GM19372 (cell line): ENCODE measurements around the gene FAM174C.

Source experiments
- ATAC-seq: cut with Tn5 transposase; IDR thresholded peaks from one replicate; pipeline ENCODE4 v1.9.1; 2021; ENCODE audit warnings: mild to moderate bottlenecking, low read depth, moderate library complexity; ENCODE audit not compliant: unreplicated experiment

FAM174C gene

DNA sequence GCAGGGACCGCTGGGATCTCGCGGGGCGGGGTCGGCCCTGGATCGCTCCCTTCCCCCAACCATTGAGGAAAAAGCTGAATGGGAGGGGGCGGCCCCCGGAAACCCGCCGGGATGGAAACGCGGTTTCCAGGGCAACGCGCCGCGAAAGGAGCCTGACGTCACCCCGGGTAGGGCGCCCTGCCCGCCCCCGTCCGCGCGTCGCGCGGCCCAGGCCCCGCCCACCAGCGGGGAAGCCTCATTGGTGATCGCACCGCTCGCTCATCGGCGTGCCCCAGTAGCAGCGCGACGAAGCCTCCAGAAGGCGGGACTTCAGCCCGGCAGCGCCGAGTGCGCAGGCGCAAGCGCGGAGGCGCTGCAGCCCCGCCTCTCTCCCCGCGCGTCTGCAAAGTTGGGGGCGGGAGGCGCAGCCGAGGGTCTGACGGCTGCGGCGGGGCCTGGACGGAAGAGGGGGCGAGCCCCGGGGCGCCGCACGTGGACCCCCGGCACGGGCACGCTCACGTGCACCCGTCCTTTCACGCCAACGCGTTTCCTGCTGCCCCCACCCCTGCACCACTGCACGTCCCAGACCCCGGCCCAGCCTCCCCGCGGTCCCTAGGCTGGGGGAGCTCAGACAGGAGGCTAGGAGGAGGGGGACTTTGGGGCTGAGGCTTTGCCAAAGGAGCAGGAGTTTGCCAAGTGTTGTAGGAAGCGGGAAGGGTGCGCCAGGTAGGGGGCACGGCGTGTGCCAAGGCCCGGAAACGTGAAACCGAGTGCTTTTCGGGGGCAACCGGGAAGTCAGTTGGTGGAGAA lies 14.4 kb upstream of the FAM174C start:
- peak; percentile 65 for ATAC-seq

DNA sequence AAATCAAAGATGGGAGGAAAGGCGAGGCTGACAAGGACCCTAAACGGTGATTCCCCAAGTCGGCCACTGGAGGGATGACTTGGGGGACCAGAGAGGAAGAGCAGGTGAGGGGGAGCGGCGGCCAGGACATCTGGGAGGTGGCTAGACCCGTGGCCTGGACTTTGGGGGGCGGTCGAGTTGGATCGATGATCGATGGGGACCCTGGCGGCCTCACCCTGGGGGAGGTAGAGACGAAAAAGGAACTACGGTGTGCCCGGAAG lies 13.9 kb upstream of the FAM174C start:
- ATAC-seq, result no peak

DNA sequence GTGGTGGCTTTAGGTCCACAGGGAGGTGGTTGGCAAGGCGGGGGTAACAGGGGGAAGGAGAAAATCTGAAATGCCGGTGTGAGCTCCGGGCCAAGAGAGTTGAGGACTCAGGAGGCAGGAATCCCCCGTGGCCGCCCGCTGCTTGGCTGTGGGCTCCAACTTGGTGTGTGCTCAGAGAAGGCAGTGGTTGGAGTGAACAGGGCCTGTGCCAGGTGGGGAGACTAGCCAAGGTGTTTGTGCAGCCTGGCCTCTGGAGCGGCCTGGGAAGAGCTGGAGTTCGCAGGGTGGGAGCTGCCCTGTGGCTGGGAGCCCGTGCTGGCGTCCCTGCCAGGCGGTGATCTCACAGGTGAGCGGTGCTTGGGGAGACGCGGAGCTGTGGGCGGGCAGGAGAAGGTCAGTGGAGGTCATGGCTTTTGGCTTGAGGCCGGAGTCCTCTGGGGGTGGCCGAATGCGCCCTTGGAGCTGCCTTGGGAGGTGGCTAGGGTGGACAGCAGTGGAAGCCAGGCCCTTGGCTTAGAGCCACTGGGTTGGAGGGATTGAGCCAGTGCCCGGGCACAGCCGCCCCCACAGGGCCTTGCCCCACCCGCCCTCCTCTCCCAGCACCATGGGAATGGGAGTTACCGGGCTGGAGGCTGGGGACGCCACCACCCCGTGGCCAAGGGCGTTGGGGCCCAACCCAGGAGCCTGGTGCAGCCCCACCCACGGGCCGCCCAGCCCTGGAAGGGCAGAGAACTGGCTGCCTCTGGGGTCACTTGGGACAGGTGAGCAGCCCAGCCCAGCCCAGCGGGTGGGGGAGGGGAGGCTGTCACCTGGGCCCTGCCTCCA lies 13.3 kb upstream of the FAM174C start:
- ATAC-seq, result no peak

DNA sequence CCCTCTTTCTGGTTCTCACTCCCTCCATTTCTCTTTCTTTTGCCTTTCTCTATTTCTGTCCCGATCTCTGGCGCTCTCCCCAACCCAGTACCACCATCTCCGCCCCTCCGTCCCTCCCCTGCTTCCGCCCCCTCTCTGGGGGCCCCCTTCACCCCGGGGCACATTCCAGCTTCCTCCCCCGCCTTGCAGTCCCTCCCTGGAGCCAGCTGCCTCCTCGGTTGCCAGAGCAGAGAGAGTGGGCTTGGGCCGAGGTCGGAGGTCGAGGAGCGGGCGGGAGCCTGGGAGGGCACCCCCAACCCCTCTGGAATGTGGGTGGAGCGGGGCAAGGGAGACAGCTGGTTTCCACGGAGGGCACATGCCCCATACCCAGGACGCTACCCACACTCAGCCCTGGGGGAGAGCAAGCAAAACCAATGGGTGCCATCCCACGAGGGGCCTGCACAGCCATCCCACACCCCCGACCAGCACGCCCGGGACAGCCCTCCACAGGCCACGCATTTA lies 12.7 kb upstream of the FAM174C start:
- no peak for ATAC-seq

DNA sequence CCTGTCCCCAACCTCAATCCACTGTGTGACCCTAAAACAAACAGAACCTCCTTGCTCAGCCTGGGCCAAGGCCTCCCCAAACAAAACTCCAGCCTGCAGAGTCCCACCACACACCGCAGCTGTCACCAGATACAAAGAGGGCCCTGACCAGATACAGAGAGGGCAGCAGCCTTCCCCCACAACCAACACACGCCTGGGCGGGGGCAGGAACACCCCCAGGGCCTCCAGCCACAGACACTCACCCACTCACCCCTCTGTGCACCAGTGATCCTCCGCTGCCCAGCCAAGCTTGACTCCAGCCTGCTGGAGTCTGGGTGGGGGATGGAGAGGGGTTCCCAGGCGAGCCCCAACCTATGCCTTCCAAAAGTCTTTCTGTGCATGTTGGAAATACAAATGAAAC lies 12.1 kb upstream of the FAM174C start:
- ATAC-seq, result no peak

DNA sequence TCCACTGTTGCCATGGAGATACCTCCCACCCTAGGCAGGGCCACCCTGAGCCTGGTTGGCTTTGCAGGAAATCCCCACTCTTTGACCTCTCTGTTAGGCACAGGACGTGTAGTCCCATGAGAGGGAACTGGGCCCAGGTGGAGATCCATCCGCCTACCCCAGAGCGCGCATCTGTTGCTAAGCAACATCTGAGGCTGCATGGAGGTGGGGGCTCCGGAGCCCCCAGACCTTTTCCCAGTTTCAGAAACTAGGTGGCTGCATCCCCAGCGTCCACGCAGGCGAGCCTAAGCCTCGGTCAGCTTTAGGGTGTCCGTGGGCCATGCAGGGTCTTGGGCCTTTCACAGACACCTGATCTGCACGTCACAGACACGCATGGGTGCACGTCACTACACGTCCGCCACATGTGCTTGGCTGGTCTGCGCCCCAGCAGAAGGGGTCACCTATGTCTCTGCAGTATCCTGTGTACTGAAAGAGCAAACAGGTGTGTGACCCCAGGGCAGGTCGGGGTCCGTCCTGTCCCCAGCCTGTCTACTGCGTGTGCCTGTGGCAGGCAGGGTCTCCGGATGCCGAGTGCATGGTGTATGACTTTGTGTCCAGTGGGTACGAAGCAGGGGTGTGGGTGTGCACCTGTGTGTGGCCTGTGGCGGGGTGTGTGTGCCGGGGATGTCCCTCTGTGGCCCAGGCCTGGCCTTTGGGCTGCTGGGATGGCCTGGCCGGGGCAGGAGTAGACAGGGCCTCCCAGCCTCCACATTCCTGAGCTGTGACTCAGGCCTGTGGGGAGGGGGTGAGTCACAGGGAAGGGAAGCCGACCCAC lies 10.3 kb upstream of the FAM174C start:
- no peak for ATAC-seq

DNA sequence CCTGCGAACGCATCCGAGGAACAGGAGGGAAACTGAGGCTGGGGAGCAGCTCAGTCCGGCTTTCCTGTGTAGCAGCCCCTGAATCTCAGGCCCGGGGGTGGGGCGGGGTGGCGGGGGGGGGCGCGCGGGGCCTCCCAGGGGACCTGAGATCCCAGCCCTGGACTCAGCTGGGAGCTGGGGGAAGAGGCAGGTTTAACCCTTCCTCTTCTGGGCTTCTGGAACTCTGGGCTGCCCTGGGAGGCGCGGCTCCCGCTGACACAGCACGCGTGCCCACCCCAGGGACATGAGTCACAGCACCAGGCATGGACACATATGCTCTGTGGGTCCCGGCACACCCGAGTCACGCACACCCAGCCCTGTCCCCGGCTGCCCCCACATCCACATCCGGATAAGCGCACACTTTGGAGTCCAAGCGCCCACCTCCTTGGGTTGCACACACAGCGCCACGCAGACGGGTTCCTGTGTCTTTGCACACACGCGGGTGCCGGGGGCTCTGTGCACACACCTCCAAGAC lies 9.7 kb upstream of the FAM174C start:
- ATAC-seq, result no peak

DNA sequence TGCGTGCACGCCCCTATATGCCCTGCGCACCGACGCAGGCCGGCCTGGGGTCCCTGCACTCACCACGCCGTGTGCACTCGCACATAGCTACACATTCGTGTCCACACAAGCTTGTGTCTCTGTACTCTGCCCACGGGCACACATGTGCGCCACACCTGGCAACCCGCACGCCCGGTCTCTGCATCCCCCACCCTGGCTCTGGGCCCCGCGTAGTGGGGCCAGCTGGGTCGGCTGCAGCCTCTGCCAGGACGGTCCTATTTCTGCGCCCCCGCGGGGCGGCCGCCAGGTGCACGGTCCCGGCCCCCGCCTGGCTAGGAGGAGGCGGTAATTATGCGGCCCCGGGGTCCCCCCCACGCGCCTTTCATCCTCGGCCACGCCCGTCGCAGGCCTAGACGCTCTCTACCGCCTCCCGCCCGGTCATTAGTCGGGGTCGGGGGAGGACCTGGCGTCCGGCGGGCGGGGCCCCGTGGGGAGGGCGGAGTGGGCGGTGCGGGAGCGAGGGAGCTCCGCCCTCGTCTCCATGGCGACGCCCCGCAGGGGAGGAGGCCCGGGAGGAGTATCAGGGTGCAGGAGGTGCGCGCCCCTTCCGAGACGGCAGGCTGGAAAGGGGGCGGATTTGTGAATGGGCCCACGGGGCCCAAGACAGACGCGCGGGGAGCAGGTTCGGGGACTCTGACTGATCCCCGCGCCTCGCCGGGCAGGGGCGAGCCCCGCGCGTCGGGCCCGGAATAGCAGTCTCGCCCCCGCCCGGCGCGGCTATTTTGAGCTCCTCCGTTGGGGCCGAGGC lies 9.0 kb upstream of the FAM174C start:
- ATAC-seq, result peak; percentile 39

DNA sequence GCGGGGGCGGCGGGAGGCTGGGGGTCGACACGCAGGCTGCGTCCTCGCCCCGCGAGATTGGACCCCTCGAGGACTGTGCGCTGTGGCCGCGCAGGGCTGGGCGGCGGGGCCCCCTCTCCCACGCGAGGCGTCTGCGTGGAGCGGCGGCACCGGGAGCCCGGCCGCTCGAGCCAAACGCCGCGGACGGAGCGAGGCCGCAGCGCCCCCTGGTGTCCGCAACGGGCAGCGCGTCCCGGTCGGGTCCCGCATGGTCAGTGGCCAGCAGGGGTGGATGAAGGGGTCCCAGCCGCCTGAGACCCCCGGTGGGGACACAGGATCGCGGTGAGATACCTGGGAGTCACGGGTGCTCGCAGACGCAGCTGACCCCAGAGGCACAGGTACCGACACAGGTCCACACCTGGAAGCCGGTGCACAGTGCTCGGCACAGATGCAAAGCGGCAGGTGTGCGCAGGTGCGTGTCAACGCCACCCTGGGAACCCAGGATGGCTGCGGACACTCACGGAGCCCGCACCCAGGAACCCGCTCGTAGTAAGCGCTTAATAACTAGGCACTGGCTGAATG lies 8.3 kb upstream of the FAM174C start:
- ATAC-seq, result peak; percentile 17

DNA sequence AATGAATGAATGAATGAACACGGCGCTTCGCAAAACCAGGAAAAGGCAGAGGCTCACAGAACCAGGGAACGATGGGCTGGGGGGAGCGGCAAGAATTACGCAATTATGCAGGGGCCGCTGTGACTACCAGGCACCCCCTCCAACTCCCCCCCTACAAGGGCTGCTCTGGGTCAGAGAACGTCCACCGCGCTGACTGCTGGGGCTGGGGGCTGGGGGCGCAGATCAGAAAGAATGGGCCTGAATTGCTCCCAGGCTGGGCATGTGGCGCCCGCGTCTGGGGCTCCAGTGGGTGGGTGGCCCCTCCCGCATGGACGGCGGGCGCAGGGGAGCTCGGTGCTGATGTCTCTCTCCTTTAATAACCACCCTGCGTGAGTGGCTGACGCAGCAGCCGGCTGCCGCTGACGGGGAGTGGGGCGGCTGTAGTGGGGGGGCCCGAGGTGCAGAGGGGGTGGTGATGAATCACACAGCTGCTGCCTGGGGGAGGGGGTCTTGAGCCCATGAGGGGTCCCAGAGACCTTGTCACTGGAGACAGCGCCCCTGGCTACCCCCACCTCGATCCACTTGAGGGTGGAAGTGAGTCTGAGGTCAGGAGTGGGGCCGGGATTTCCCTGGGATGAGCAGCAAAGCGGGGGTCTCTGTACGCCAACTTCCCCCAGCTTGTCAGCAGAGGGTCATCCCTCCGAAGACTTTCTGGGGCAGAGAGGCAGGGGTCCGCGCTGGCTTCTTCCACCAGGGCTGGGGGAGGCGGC lies 7.7 kb upstream of the FAM174C start:
- ATAC-seq, result no peak

DNA sequence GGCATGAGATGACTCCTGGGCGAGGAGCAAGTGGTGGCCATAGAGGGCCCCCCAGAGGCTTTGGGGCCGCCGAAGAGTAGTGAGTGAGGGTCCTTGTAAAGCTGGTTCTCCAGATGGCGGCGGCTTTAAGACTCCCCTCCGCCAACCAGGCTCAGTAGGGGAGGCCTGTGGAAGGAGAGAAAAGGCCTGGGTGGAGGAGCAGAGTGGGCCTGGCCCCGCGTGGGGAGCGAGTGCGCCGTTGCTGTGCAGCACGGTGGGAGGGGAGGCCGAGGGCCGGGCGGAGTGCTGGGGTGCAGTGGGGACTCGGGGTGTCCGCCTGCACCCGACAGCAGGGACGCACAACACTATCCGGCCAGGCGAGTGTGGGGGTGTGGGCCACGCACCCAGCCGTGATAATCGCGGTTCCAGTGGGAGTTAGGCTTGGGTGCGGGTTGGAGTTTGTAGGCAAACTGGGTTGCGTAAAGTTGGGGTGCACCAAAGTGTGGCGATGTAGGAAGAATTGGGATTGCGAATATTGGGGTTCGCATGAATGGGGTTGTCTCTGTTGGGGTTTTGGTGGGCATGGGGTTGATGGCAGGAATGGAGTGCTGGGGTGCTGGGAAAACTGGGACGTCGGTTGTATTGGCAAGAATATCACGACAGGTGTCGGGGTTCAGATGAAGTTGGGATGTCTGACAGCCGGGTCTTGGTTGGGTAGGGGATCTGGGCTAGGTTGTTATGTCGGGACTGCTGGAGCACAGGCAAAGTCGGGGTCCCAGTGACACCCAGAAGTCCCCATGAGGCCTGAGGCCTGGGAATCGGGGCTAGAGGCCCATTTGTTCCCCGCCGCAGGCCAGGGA lies 6.9 kb upstream of the FAM174C start:
- no peak for ATAC-seq

DNA sequence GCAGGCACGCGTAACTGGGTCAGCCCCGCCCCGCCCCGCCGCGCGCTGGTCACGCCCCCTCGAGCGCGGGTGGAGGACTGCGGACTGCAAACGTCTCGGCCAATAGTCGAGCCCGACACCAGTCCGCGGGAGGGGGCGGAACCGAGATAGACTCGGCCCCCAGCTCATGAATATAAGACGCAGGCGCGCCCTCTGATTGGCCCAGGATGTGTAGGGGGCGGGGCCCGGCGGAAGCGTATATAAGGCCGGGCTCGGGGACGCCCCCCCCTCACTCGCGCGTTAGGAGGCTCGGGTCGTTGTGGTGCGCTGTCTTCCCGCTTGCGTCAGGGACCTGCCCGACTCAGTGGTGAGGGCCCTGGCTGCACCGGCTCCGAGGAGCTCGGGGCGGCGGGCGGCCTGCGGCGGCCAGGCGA lies 6.3 kb upstream of the FAM174C start, which contains the start of gene CIRBP:
Gene CIRBP (plus strand): TSS at position 268 of the 413 bp plus-strand sequence. CDS start 1,602 bp downstream, outside the sequence.
- ATAC-seq, result peak; percentile 55

DNA sequence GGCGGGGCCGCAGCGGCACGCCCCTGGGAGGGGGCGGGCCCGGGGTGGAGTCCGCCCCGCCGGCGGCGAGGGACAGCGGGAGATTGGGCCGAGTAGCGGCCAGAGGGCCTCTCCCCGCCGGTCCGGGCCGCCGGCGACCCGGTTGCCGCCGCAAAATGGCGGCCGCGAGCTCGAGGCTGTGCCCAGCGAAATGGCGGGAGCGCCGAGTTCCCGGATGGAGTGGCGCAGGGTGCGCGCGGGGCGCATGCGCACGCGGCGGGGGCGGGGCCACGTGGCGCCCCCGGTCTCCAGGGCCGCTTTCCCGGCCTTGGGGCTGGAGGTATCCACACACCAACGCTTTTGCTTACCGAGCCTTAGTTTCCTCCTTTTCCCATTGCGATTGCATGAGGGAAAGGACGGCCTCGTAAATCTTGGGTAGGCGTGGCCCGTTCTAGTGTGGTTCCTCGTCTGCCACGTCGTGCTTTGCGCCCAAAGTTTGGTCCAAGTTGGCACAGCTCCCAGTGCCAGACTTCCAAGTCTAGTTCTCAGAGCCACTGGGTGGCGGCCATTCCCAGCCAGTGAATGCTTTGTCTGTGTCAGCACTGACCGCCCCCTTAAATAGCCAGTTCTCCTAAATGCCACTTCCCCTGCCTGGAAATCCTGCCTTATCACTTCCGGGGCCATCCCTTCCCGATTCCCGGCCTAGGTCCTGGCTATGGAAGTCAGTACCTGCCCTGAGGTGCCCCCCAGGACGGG lies 5.7 kb upstream of the FAM174C start:
- peak; percentile 30 for ATAC-seq

DNA sequence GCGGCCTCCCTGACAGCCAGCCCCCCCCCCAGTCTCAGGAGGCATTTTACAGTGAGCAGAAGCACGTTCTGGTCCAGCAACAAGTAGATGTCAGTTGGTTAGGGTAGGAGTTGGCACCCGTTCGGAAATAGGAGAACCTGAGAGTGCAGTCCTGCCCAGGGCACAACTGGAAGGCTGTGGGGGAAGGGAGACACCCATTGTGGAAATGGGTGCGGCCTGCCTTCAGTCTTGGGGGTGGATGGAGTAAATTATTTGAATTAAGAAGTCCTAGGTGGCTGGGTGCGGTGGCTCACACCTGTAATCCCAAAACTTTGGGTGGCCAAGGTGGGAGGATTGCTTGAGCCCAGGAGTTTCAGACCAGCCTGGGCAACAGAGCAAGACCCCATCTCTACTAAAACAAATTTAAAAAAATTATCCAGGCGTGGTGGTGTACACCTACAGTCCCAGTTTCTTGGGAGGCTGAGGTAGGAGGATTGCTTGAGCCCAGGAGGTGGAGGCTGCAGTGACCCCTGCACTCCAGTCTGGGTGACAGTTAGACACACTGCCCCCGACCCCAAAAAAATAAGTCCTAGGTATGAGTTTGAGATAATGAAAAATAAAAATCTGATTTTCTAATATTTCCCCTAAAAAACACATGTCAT lies 5.0 kb upstream of the FAM174C start:
- ATAC-seq, result no peak

DNA sequence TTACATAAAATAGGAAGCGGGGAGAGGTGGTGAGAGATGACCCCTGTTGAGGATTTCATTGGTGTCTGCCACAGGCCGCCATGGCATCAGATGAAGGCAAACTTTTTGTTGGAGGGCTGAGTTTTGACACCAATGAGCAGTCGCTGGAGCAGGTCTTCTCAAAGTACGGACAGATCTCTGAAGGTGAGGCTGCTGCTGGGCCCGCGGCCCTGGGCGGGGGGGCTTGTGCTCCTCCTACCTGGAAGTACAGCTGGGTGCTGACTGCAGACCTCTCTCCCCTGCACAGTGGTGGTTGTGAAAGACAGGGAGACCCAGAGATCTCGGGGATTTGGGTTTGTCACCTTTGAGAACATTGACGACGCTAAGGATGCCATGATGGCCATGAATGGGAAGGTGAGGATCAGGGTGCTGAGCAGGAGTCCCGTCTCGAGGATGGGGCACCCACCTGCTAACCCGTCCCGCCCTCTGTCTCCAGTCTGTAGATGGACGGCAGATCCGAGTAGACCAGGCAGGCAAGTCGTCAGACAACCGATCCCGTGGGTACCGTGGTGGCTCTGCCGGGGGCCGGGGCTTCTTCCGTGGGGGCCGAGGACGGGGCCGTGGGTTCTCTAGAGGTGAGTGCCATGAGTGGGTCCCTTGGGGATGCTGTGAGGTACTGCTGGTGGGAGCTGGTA lies 4.3 kb upstream of the FAM174C start:
- ATAC-seq, result no peak
